HepG2 (cell line): ENCODE results near the gene ABCG4. TPM values are rescaled to one million over a fixed set of nuclear protein-coding genes. Genes with fewer than 3 reads are reported as not detected.

Source experiments
- ATAC-seq: fragments of 200-7000 bp; cut with Tn5 transposase; 3 replicates; pipeline ENCODE4 v1.9.1; 2020; ENCODE audit warnings: mild to moderate bottlenecking, moderate library complexity
- BruUV-seq: library from RNA; stranded (reverse); fragments of 400-500 nt; replicated peaks from 2 replicates; lab custom pipeline; 2021; lab: Mats Ljungman, UMichigan
- CTCF ChIA-PET: fragments of 300-600 bp; formaldehyde crosslinking; extraction: SDS; loops from one replicate; lab custom pipeline; 2021; ENCODE audit warnings: low total read pairs, inconsistent platforms, low intra/inter-chr PET ratio; lab: Yijun Ruan, JAX
- POLR2A ChIA-PET: fragments of 350-600 bp; sonication (Branson Sonifier 250); formaldehyde crosslinking; loops from one replicate; lab custom pipeline; 2020; ENCODE audit warnings: antibody characterized with exemption, inconsistent platforms; lab: Yijun Ruan, JAX
- DNase-seq: peaks from one replicate; pipeline ENCODE4 v3.0.0-alpha.2; 2015; ENCODE audit warnings: low spot score
- FAIRE-seq: peaks from 3 replicates; lab custom pipeline; 2011; peaks lifted over from hg19 to GRCh38; lab: Jason Lieb, UNC
- H2AFZ ChIP-seq: one replicate; pipeline ENCODE4 v1.6.1; 2011; ENCODE audit warnings: low read length, inconsistent platforms
- H3K27ac ChIP-seq: fragments of 300-600 bp; 3 replicates; pipeline ENCODE4 v1.8.0; 2011; ENCODE audit warnings: mixed run types, mild to moderate bottlenecking, mixed read lengths, low read length, inconsistent platforms; ENCODE audit not compliant: insufficient read depth; ENCODE audit errors: extremely low read length
- H3K27me3 ChIP-seq, 2 experiments: fragments of 200-600 bp in 1 of 2; 2 replicates in 1 of 2; 3 replicates in 1 of 2; pipeline versions ENCODE4 v1.6.0 to v1.8.0; 2011; ENCODE audit warnings: low read length in 2 of 2, mild to moderate bottlenecking in 2 of 2, moderate library complexity in 2 of 2, inconsistent platforms in 1 of 2; ENCODE audit not compliant: insufficient read depth in 2 of 2, control insufficient read depth in 1 of 2
- H3K36me3 ChIP-seq, 2 experiments: fragments of 200-600 bp in 1 of 2; replicated peaks in 1 of 2; 2 replicates in 1 of 2; 3 replicates in 1 of 2; pipeline versions ENCODE4 v1.5.1 to v1.8.0; 2011; ENCODE audit warnings: low read length in 2 of 2, inconsistent platforms in 1 of 2; ENCODE audit not compliant: insufficient read depth in 2 of 2, control insufficient read depth in 1 of 2
- H3K4me1 ChIP-seq: 2 replicates; pipeline ENCODE4 v1.5.1; 2012; ENCODE audit warnings: low read length, inconsistent platforms; ENCODE audit not compliant: insufficient read depth
- H3K4me2 ChIP-seq: 2 replicates; pipeline ENCODE4 v1.6.0; 2011; ENCODE audit warnings: low read depth, low read length, inconsistent platforms
- H3K4me3 ChIP-seq, 3 experiments: fragments of 200-600 bp in 1 of 3; sonication (generic), shearing (Covaris generic) in 1 of 3; replicated peaks in 1 of 3; 2 replicates each; pipeline ENCODE4 v1.5.1; 2011 to 2016; ENCODE audit warnings: low read length in 3 of 3, inconsistent platforms in 2 of 3, low read depth in 2 of 3, mild to moderate bottlenecking in 2 of 3, control low read depth in 1 of 3, mixed read lengths in 1 of 3; ENCODE audit not compliant: insufficient read depth in 1 of 3
- H3K79me2 ChIP-seq: one replicate; pipeline ENCODE4 v1.6.1; 2011; ENCODE audit warnings: low read length, inconsistent platforms; ENCODE audit not compliant: insufficient read depth
- H3K9ac ChIP-seq: 2 replicates; pipeline ENCODE4 v1.6.0; 2011; ENCODE audit warnings: mild to moderate bottlenecking, low read depth, low read length, inconsistent platforms; ENCODE audit not compliant: insufficient read depth
- H3K9me3 ChIP-seq: 2 replicates; pipeline ENCODE4 v1.5.1; 2012; ENCODE audit warnings: mild to moderate bottlenecking, low read length
- H4K20me1 ChIP-seq: 2 replicates; pipeline ENCODE4 v1.6.0; 2011; ENCODE audit warnings: inconsistent platforms, mild to moderate bottlenecking, low read length, moderate library complexity; ENCODE audit not compliant: insufficient read depth
- CAMTA2 ChIP-seq: sonication (generic); formaldehyde crosslinking; IDR thresholded peaks from 2 replicates; pipeline ENCODE4 v1.4.0; 2020; ENCODE audit warnings: mild to moderate bottlenecking, missing genetic modification reagents, borderline replicate concordance
- DPF2 ChIP-seq: sonication (generic); formaldehyde crosslinking; IDR thresholded peaks from 2 replicates; pipeline ENCODE4 v1.4.0; 2020; ENCODE audit warnings: mild to moderate bottlenecking, low read depth, missing genetic modification reagents, borderline replicate concordance
- E2F1 ChIP-seq: sonication (generic); formaldehyde crosslinking; IDR thresholded peaks from 2 replicates; pipeline ENCODE4 v1.5.0; 2020; ENCODE audit warnings: missing genetic modification reagents
- E2F5 ChIP-seq: sonication (generic); formaldehyde crosslinking; conservative IDR thresholded peaks from 2 replicates; pipeline ENCODE4 v1.4.0; 2020; ENCODE audit warnings: missing genetic modification reagents
- FUBP1 ChIP-seq: sonication (generic); formaldehyde crosslinking; IDR thresholded peaks from 2 replicates; pipeline ENCODE4 v1.5.1; 2020; ENCODE audit warnings: missing genetic modification reagents, mild to moderate bottlenecking, borderline replicate concordance
- HES4 ChIP-seq: sonication (generic); formaldehyde crosslinking; IDR thresholded peaks from 2 replicates; pipeline ENCODE4 v1.9.0; 2021; ENCODE audit warnings: mild to moderate bottlenecking, missing genetic modification reagents, borderline replicate concordance
- MAFF ChIP-seq: IDR thresholded peaks from 2 replicates; pipeline ENCODE4 v1.6.1; 2011; ENCODE audit warnings: low read depth, low read length, improper control_type of control experiment
- PAF1 ChIP-seq: IDR thresholded peaks from 2 replicates; pipeline ENCODE4 v1.6.1; 2016; ENCODE audit warnings: missing genetic modification reagents, missing compliant biosample characterization
- REL ChIP-seq: sonication (generic); formaldehyde crosslinking; conservative IDR thresholded peaks from 2 replicates; pipeline ENCODE4 v1.8.0; 2022; ENCODE audit warnings: mild to moderate bottlenecking, missing genetic modification reagents, moderate library complexity
- SAFB2 ChIP-seq: sonication (generic); formaldehyde crosslinking; IDR thresholded peaks from 2 replicates; pipeline ENCODE4 v1.5.1; 2020; ENCODE audit warnings: missing genetic modification reagents, low read depth, mild to moderate bottlenecking, borderline replicate concordance
- SALL1 ChIP-seq: sonication (generic); formaldehyde crosslinking; IDR thresholded peaks from 2 replicates; pipeline ENCODE4 v1.8.0; 2022; ENCODE audit warnings: mild to moderate bottlenecking, missing genetic modification reagents
- SNRNP70 ChIP-seq: fragments of 200-400 bp; formaldehyde crosslinking; IDR thresholded peaks from 2 replicates; pipeline ENCODE4 v1.6.1; 2017; ENCODE audit warnings: mild to moderate bottlenecking, low read depth, low read length, moderate library complexity
- SP140L ChIP-seq: sonication (generic); formaldehyde crosslinking; IDR thresholded peaks from 2 replicates; pipeline ENCODE4 v1.4.0; 2020; ENCODE audit warnings: missing genetic modification reagents, borderline replicate concordance
- ZBTB7A ChIP-seq: sonication (generic); formaldehyde crosslinking; IDR thresholded peaks from 2 replicates; pipeline ENCODE4 v1.8.0; 2022; ENCODE audit warnings: mild to moderate bottlenecking, missing genetic modification reagents
- ZFY ChIP-seq: sonication (generic); formaldehyde crosslinking; IDR thresholded peaks from 2 replicates; pipeline ENCODE4 v1.4.0; 2020; ENCODE audit warnings: missing genetic modification reagents
- ZNF549 ChIP-seq: sonication (generic); formaldehyde crosslinking; IDR thresholded peaks from 2 replicates; pipeline ENCODE4 v1.5.0; 2020; ENCODE audit warnings: missing genetic modification reagents
- ZNF878 ChIP-seq: sonication (generic); formaldehyde crosslinking; IDR thresholded peaks from 2 replicates; pipeline ENCODE4 v1.8.1; 2023; ENCODE audit warnings: mild to moderate bottlenecking, missing genetic modification reagents, moderate library complexity
- WGBS: methylation state at CpG from one replicate; pipeline ENCODE4 v1.1.6; 2017; ENCODE audit warnings: low lambda C conversion rate; 5-methylcytosine and 5-hydroxymethylcytosine counted together
- in situ Hi-C: cut with HindIII; loops from 2 replicates; pipeline ENCODE4 v1.10.0; 2017; ENCODE audit warnings: low pct_unique_long_range_greater_than_20kb; ENCODE audit not compliant: extremely low pct_ligation_motif_present
- intact Hi-C: fragments of 100-400 bp; cut with micrococcal nuclease; formaldehyde crosslinking; loops from one replicate; pipeline ENCODE4 v1.10.0; 2022; ENCODE audit not compliant: unreplicated experiment
- polyA plus RNA-seq, 8 experiments: library from polyadenylated mRNA; depleted of rRNA in 3 of 8; stranded (reverse) in 7 of 8; unstranded in 1 of 8; fragments of >200 nt; fragmentation: Illumina TruSeq in 4 of 8; extraction: Trizol in 4 of 8; gene quantifications; 2 replicates each; pipeline versions ENCODE4 v1.2.1 to v1.2.3, GENCODE V29; 2011 to 2016; ENCODE audit warnings: low read depth in 4 of 8, missing spikeins in 1 of 8, mixed read lengths in 1 of 8; ENCODE audit not compliant: insufficient read depth in 1 of 8
- total RNA-seq, 5 experiments: library from RNA; depleted of rRNA; stranded (reverse); fragments of >200 nt; fragmentation: Illumina TruSeq; extraction: Trizol; gene quantifications; 2 replicates each; pipeline ENCODE4 v1.2.3, GENCODE V29; 2016; ENCODE audit warnings: low read depth in 1 of 5

The ABCG4 gene
- total and polyA plus RNA-seq, 2 of the 13 experiments (the other 11 are each of a cell fraction or from before 2014, with no cell fraction given), result not detected

- TF ChIP-seq SALL1, result no peak
- no peak for TF ChIP-seq SAFB2 (CRISPR knock-in tag)
- TF ChIP-seq SP140L (CRISPR knock-in tag), result no peak
Observed at GRCh38 chr11:119193001-119193400, 44.1 kb downstream of the ABCG4 start (continued).

- Histone ChIP-seq H3K9me3 (no peaks in the 10 kb centered on the region), H2AFZ (no peak overlapping the region), H3K4me3 (no peak overlapping the region), H3K79me2 (no peaks in the 10 kb centered on the region), H3K27ac (no peak overlapping the region), H3K4me1 (peaks cover 40% of the 10 kb centered on the region), H3K36me3 (no peaks in the 10 kb centered on the region), H4K20me1 (no peaks in the 10 kb centered on the region), H3K4me2 (no peak overlapping the region), H3K9ac (no peak overlapping the region), H3K27me3 (peaks cover 3 to 16% of the 10 kb centered on the region in 2 experiments)
- intact Hi-C loops (loop anchor here (1.0 kb wide), 1 partner anchor 9 kb away; no protein-coding TSS in a partner anchor), in situ Hi-C loops (loop anchor here (10.0 kb wide), 1 partner anchor 281 kb away; no protein-coding TSS in a partner anchor)
- ChIA-PET POLR2A (interaction anchor here (0.8 kb wide), 1 partner anchor 25 kb away, joined by 4 read pairs; no protein-coding TSS in a partner anchor), CTCF (no interaction called here)
- DNase-seq, result no peak
- ATAC-seq, result no peak
- FAIRE-seq, result no peak
- 22% methylated on average over 10 of the region's 10 CpGs for WGBS
- no TSS peak for BruUV-seq
- no peak for TF ChIP-seq ZBTB7A (CRISPR knock-in tag)
- no peak for TF ChIP-seq SNRNP70
- no peak for TF ChIP-seq CAMTA2
- no peak for TF ChIP-seq HES4
- no peak for TF ChIP-seq ZFY (CRISPR knock-in tag)
- no peak for TF ChIP-seq MAFF
- no peak for TF ChIP-seq ZNF878
- TF ChIP-seq E2F1 (CRISPR knock-in tag), result no peak
- no peak for TF ChIP-seq FUBP1 (CRISPR knock-in tag)
- TF ChIP-seq ZNF549 (CRISPR knock-in tag), result no peak
- TF ChIP-seq PAF1 (CRISPR knock-in tag), result no peak
- no peak for TF ChIP-seq E2F5 (CRISPR knock-in tag)
- TF ChIP-seq REL, result no peak
- no peak for TF ChIP-seq DPF2 (CRISPR knock-in tag)
Observed at GRCh38 chr11:119193626-119194025, 44.8 kb downstream of the ABCG4 start.
